Esophagus squamous epithelium (tissue), 5 donors: ENCODE data around the gene PSAPL1. TPM values are rescaled to one million over a fixed set of nuclear protein-coding genes. Genes with fewer than 3 reads are reported as not detected.

ENCODE experiments used
- DNase-seq: peaks from one replicate; lab custom pipeline; 2025; lab: John Stamatoyannopoulos, UW
- H3K27ac ChIP-seq, 4 donors: fragments of 200-600 bp; sonication (generic); one replicate each; pipeline ENCODE4 v1.5.1; 2016 to 2019; ENCODE audit warnings: mild to moderate bottlenecking in 1 of 4
- H3K27me3 ChIP-seq, 4 donors: fragments of 200-600 bp; sonication (generic); 1 replicate in 3 of 4; 2 replicates in 1 of 4; pipeline versions ENCODE4 v1.5.1 to v1.6.0; 2017 to 2021; ENCODE audit warnings: antibody characterized with exemption in 1 of 4
- H3K36me3 ChIP-seq, 3 donors: fragments of 200-600 bp; sonication (generic); one replicate each; pipeline ENCODE4 v1.5.1; 2016 to 2019
- H3K4me1 ChIP-seq, 3 donors: fragments of 200-600 bp; sonication (generic); one replicate each; pipeline ENCODE4 v1.5.1; 2017 to 2019
- H3K4me3 ChIP-seq, 4 donors: fragments of 200-600 bp; sonication (generic); 1 replicate in 3 of 4; 2 replicates in 1 of 4; pipeline ENCODE4 v1.5.1; 2016 to 2019; ENCODE audit warnings: mild to moderate bottlenecking in 2 of 4, moderate library complexity in 1 of 4
- H3K9me3 ChIP-seq, 3 donors: fragments of 200-600 bp; sonication (generic); one replicate each; pipeline ENCODE4 v1.5.1; 2016 to 2019
- POLR2A ChIP-seq, 4 donors: fragments of 450-650 bp; IDR thresholded peaks; one replicate each; pipeline ENCODE4 v1.6.1; 2017; ENCODE audit warnings: antibody characterized with exemption in 4 of 4, mild to moderate bottlenecking in 4 of 4, moderate library complexity in 3 of 4
- WGBS, 2 donors: methylation state at CpG; one replicate each; pipeline ENCODE4 v1.1.5; 2018; 5-methylcytosine and 5-hydroxymethylcytosine counted together
- intact Hi-C: fragments of 100-400 bp; cut with DNase I; formaldehyde crosslinking; loops from one replicate; pipeline ENCODE4 v1.15.0; 2022
- total RNA-seq, 4 donors: library from RNA; depleted of rRNA; stranded (reverse); fragments of >200 nt; gene quantifications; one replicate each; pipeline ENCODE4 v1.1.0, GENCODE V29; 2016
- TF ChIP-seq, protein P1 (sequence below), 6 experiments: fragments of 450-650 bp in 4 of 6; fragments of 200-600 bp in 2 of 6; sonication (generic) in 2 of 6; IDR thresholded peaks; one replicate each; pipeline ENCODE4 v1.5.1; 2016 to 2019; ENCODE audit warnings: antibody characterized with exemption in 6 of 6, mild to moderate bottlenecking in 4 of 6, moderate library complexity in 4 of 6
- donor health status: DM: yes; HTN: yes; CAD: no.

PSAPL1 gene
- total RNA-seq, 4 donors from 2014 or later: under 0.01 to 0.15 (median 0.09) TPM; not detected in 1

DNA sequence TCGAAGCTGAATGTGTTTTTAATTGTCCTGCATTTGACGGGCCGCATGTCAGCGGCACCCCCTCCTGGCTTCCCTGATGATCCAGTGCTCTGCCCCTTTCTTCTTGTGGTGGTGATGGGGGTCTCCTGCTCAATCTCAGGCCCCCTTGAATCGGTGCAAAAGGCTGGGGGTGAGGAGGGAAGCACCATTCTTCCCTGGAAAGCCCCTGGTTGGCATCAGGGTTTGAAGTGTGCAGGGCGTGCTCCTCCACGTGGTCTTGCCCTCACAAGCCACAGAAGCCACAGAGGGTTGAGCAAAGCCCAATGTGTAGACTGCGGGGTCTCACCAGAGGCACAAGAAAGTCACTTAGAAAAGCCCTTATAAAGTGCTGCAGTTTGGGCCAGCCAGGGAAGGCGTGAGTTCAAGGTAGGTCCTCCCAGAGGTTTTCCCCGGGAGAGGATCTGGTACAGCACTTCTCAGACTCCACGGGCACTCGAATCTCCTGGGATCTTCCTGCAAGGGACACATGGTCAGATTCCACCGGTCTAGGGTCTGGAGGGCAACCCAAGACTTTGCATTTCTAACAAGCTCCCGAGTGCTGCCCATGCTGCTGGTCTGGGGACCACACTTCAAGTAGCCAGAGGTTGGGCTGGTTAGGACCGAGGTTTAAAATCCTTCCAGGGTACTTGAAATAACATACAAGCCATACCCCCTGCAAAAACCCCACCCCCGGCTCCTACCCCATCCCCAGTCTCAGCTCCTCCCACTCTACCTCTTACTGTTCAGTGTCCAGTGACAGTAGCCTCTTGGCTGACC lies 35.1 kb downstream of the PSAPL1 start:
- DNase-seq: no peak

DNA sequence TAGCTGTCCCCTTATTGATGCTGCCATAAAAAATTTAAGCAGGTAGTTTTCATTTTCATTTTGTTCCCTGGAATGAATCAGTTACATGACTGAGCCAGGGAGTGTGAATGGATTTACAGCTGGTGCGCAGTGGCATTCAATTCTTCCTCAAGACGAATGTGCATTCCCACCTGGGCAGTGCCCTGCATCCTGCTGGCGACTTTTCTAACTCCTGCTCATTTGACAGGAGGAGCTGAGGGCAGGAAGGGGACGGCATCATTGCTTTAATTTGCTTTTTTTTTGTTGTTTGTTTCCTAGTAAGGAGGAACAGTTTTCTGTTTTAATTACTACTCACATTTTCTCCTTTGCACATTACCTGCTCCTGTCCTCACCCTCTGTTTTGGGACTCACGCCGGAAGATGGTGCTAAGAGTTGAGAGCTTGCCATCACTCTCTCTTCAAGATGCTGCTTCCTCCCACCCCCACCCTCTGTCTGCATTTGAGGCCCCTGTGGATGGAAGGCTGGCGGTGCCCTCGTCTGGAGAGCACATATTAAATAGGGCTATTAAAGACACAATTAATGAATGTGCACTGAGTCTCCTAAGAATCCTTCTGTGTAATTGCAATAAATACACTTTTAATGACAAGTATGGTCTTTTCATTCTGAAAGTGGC lies 35.8 kb downstream of the PSAPL1 start:
- WGBS, 2 donors: 73 to 80% methylated on average over 8 of the region's 8 CpGs
- no peak overlapping the region for H3K4me3 ChIP-seq
- peaks cover 0 to 39% (median 0%) of the 10 kb centered on the region in 4 donors for H3K27me3 ChIP-seq
- peaks cover 4 to 24% (median 9%) of the 10 kb centered on the region in 3 donors for H3K4me1 ChIP-seq
- intact Hi-C loops: no loop called here
- H3K9me3 ChIP-seq: no peaks in the 10 kb centered on the region
- TF ChIP-seq, protein P1, sequence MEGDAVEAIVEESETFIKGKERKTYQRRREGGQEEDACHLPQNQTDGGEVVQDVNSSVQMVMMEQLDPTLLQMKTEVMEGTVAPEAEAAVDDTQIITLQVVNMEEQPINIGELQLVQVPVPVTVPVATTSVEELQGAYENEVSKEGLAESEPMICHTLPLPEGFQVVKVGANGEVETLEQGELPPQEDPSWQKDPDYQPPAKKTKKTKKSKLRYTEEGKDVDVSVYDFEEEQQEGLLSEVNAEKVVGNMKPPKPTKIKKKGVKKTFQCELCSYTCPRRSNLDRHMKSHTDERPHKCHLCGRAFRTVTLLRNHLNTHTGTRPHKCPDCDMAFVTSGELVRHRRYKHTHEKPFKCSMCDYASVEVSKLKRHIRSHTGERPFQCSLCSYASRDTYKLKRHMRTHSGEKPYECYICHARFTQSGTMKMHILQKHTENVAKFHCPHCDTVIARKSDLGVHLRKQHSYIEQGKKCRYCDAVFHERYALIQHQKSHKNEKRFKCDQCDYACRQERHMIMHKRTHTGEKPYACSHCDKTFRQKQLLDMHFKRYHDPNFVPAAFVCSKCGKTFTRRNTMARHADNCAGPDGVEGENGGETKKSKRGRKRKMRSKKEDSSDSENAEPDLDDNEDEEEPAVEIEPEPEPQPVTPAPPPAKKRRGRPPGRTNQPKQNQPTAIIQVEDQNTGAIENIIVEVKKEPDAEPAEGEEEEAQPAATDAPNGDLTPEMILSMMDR (IDR thresholded peaks at IDR 0.05): no peak
- no peak for TF ChIP-seq POLR2A (IDR thresholded peaks at IDR 0.05)
- no peak for DNase-seq
- H3K27ac ChIP-seq: no peak overlapping the region
- no peaks in the 10 kb centered on the region for H3K36me3 ChIP-seq

More for the DNA sequence above, 35.1 kb downstream of the PSAPL1 start:
- TF ChIP-seq POLR2A (IDR thresholded peaks at IDR 0.05): no peak
- TF ChIP-seq, protein P1 (IDR thresholded peaks at IDR 0.05): no peak
- no peak overlapping the region for H3K4me3 ChIP-seq
- H3K27me3 ChIP-seq: peaks cover 0 to 32% (median 0%) of the 10 kb centered on the region in 4 donors
- H3K36me3 ChIP-seq: no peaks in the 10 kb centered on the region
- peaks cover 4 to 24% (median 9%) of the 10 kb centered on the region in 3 donors for H3K4me1 ChIP-seq
- no peak overlapping the region for H3K27ac ChIP-seq
- WGBS, 2 donors: 66 to 82% methylated on average over 6 to 13 of the region's 16 CpGs
- no peaks in the 10 kb centered on the region for H3K9me3 ChIP-seq
- intact Hi-C loops: no loop called here

DNA sequence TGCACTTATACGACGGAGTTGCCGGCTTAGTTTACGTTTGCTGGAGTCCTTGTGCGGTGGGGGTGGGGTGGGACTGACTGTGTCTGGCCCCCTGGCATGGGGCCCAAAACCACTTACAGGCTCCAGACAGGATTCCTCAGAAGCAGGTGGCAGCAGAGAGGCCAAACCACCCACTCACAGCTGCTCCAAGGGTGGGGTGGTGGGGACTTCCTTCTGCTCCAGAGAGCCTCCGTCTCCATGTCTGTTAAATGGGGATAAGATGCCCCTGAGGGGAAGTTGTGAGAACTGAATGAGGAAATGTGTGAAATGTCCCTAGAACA lies 36.7 kb downstream of the PSAPL1 start:
- no peak overlapping the region for H3K27ac ChIP-seq
- intact Hi-C loops: no loop called here

DNA sequence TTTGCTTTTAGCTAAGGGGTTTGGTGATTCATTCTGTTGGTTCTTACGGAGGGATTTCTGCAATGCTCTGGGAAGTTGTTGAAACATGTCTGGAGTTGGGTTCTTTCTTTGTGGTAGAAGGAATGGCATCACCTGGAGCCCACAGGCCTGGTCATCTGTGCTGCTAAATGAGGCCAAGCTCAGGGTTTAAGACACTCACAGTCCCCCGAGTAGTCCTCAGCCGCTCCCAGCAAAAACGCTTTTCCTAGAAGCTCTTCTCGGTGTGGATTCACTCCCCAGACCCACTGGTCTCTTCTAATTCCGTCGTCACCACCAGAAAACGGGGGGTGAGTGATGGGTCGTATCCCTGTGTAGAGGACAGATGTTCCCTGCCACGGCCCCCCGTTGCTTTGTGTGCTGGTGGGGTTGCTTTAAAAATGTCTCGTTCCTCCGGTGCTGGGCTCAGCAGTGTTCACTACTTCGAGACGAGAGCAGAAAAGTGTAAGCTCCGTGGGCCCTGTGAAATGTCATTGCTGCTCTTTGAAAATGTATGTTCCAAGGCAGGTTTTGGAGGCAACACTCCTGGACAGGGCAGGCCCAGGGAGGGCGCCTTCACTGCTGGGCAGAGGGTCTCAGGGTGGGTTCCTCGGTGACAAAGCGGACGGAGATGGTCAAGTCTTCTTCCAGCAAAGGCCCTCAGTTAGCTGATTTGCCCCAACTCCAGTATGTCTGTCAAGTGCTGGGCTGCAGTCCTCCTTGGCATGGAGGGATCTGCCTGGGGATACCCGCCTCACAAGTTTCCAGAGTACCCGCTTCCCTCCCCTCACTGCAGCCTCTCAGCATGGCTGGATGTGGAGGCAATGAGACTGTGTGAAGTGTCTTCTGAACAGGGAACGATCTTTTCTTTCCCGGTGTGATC lies 37.3 kb downstream of the PSAPL1 start:
- H3K36me3 ChIP-seq: no peaks in the 10 kb centered on the region
- H3K4me3 ChIP-seq: no peak overlapping the region
- intact Hi-C loops: no loop called here
- TF ChIP-seq POLR2A (IDR thresholded peaks at IDR 0.05): no peak
- TF ChIP-seq, protein P1 (IDR thresholded peaks at IDR 0.05): no peak
- no peak for DNase-seq
- WGBS, 2 donors: 61 to 62% methylated on average over 13 to 18 of the region's 24 CpGs
- H3K9me3 ChIP-seq: no peaks in the 10 kb centered on the region
- no peak overlapping the region for H3K27ac ChIP-seq
- H3K27me3 ChIP-seq: peaks cover 0 to 53% (median 0%) of the 10 kb centered on the region in 4 donors
- peaks cover 4 to 19% (median 4%) of the 10 kb centered on the region in 3 donors for H3K4me1 ChIP-seq

More for the DNA sequence above, 36.7 kb downstream of the PSAPL1 start:
- TF ChIP-seq POLR2A (IDR thresholded peaks at IDR 0.05): no peak
- TF ChIP-seq, protein P1 (IDR thresholded peaks at IDR 0.05): no peak
- Histone ChIP-seq H3K9me3 (no peaks in the 10 kb centered on the region), H3K27me3 (peaks cover 0 to 48% (median 0%) of the 10 kb centered on the region in 4 donors), H3K4me1 (peaks cover 4 to 20% (median 5%) of the 10 kb centered on the region in 3 donors), H3K36me3 (no peaks in the 10 kb centered on the region), H3K4me3 (no peak overlapping the region)
- WGBS, 2 donors: 17 to 23% methylated on average over 1 to 5 of the region's 6 CpGs
- DNase-seq: no peak
